Fibroblast of gingiva (primary cell): ENCODE data around the gene C1S.
A peak's percentile ranks its signal among the peaks of the same experiment; 100 is the strongest.

Source experiments
- DNase-seq: peaks from one replicate; pipeline ENCODE4 v3.0.0-alpha.2; 2011; ENCODE audit warnings: low read depth

Gene C1S

GRCh38 chr12:7075939-7076338, 15.4 kb downstream of the C1S start:
- peak; percentile 90 for DNase-seq

GRCh38 chr12:7076493-7076892, 16.0 kb downstream of the C1S start:
- no peak for DNase-seq

GRCh38 chr12:7078163-7078562, 17.6 kb downstream of the C1S start:
- no peak for DNase-seq

- no peak for DNase-seq
Observed at GRCh38 chr12:7079826-7080125, 19.3 kb downstream of the C1S start.

GRCh38 chr12:7081037-7081436, 20.5 kb downstream of the C1S start:
- DNase-seq: no peak

- no peak for DNase-seq
Observed at GRCh38 chr12:7083125-7083524, 22.6 kb downstream of the C1S start.

GRCh38 chr12:7089196-7089871, 28.8 kb downstream of the C1S start:
- no peak for DNase-seq

- DNase-seq: no peak
Observed at GRCh38 chr12:7090222-7090998, 29.9 kb downstream of the C1S start.

- no peak for DNase-seq
Observed at GRCh38 chr12:7091171-7091570, 30.7 kb downstream of the C1S start.

GRCh38 chr12:7091660-7092228, 31.2 kb downstream of the C1S start:
- peak; percentile 39 for DNase-seq

- peak; percentile 92 for DNase-seq
Observed at GRCh38 chr12:7092229-7092985, 31.9 kb downstream of the C1S start, which contains the start of gene C1R. Gene C1R (minus strand): TSS chr12:7092445. CDS start chr12:7092388, 57 bp downstream.

GRCh38 chr12:7092986-7093460, 32.5 kb downstream of the C1S start:
- no peak for DNase-seq

- DNase-seq: no peak
Observed at GRCh38 chr12:7093486-7093885, 33.0 kb downstream of the C1S start.

GRCh38 chr12:7093892-7094291, 33.4 kb downstream of the C1S start:
- DNase-seq: peak; percentile 74

GRCh38 chr12:7096006-7096932, 35.8 kb downstream of the C1S start:
- no peak for DNase-seq

GRCh38 chr12:7096979-7097378, 36.5 kb downstream of the C1S start:
- DNase-seq: peak; percentile 32

- no peak for DNase-seq
Observed at GRCh38 chr12:7099290-7099996, 38.9 kb downstream of the C1S start.

GRCh38 chr12:7100239-7100638, 39.7 kb downstream of the C1S start:
- DNase-seq: no peak

- no peak for DNase-seq
Observed at GRCh38 chr12:7101047-7101693, 40.7 kb downstream of the C1S start.

GRCh38 chr12:7101694-7102131, 41.2 kb downstream of the C1S start:
- DNase-seq: no peak
